Astrocyte of the cerebellum (primary cell): ENCODE results near the gene SH3BP4.

Experiments used
- DNase-seq: peaks from one replicate; pipeline ENCODE4 v3.0.0-alpha.2; 2011; ENCODE audit warnings: low read depth
- H3K4me3 ChIP-seq: 2 replicates; pipeline ENCODE4 v1.5.1; 2011; ENCODE audit warnings: mild to moderate bottlenecking, low read depth, low read length, moderate library complexity
- in situ Hi-C: cut with HindIII; loops from 2 replicates; pipeline ENCODE4 v1.10.0; 2017; ENCODE audit warnings: low sequenced_read_pairs
- TF ChIP-seq, protein P1 (sequence below): IDR thresholded peaks from 2 replicates; pipeline ENCODE4 v1.5.1; 2012; ENCODE audit warnings: low read length, low read depth, moderate library complexity, mild to moderate bottlenecking; ENCODE audit errors: missing control alignments

SH3BP4 gene

GRCh38 chr2:235077046-235077445 is 125.2 kb downstream of the SH3BP4 start:
- in situ Hi-C loops, result no loop called here
- DNase-seq, result no peak
- no peak overlapping the region for H3K4me3 ChIP-seq
- TF ChIP-seq, protein P1, sequence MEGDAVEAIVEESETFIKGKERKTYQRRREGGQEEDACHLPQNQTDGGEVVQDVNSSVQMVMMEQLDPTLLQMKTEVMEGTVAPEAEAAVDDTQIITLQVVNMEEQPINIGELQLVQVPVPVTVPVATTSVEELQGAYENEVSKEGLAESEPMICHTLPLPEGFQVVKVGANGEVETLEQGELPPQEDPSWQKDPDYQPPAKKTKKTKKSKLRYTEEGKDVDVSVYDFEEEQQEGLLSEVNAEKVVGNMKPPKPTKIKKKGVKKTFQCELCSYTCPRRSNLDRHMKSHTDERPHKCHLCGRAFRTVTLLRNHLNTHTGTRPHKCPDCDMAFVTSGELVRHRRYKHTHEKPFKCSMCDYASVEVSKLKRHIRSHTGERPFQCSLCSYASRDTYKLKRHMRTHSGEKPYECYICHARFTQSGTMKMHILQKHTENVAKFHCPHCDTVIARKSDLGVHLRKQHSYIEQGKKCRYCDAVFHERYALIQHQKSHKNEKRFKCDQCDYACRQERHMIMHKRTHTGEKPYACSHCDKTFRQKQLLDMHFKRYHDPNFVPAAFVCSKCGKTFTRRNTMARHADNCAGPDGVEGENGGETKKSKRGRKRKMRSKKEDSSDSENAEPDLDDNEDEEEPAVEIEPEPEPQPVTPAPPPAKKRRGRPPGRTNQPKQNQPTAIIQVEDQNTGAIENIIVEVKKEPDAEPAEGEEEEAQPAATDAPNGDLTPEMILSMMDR, result no peak

- TF ChIP-seq, protein P1, result no peak
- no peak overlapping the region for H3K4me3 ChIP-seq
- no peak for DNase-seq
- in situ Hi-C loops, result no loop called here
Measured at GRCh38 chr2:235078182-235078581, 126.4 kb downstream of the SH3BP4 start.

GRCh38 chr2:235078914-235079472 is 127.2 kb downstream of the SH3BP4 start:
- in situ Hi-C loops, result no loop called here
- DNase-seq, result no peak
- TF ChIP-seq, protein P1, result no peak
- H3K4me3 ChIP-seq, result no peak overlapping the region

DNA sequence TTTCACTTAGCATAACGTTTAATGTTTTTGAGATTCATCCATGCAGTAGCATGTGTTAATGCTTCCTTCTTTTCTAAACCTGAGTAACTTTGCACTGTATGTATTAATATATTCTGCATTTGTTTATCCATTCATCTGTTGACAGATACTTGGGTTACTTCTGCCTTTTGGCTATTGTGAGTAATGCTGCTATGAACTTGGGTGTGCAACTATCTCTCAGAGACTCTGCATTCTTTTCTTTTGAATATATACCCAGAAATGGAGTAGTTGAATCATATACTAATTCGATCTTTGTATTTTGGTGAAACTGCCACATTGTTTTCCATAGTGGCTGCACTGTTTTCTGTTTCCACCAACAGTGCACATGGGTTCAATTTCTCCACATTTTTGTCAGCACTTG is 128.3 kb downstream of the SH3BP4 start:
- in situ Hi-C loops, result no loop called here
- TF ChIP-seq, protein P1, result no peak
- no peak for DNase-seq
- H3K4me3 ChIP-seq, result no peak overlapping the region

DNA sequence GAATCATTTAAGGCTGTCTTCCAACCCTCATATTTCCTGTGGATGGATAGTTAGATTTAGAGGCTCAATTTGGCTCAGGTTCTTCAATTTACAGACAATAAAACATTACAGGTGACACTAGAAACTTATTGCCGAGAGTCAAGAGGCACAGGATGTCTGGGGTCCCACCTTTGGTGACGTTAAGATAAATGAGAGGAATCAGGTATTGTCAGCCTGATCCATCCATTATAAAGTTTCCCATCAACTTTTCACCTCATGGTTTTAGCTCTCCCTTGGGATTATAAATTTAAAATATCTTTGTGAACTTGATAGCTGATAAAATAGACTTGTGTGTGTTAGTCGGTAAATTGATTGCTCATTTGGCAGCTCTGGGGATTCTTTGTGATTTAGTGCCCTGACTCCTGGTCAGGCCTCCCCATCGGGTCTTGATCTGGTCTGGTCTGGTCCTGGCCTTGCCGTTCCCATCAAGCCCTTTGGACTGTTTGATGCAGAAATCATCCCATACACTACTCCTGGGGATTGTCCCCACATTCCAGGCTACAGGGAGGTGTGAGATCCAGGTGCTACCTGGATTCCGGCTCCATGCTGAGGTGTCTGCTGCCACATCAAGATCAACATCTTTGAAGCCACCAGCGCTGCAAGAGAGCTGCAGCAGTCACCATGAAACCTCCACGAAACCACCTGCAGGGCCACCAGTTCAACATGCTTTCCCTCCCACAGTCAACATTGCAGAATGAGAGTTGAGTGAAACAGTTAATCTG is 130.9 kb downstream of the SH3BP4 start:
- H3K4me3 ChIP-seq, result no peak overlapping the region
- in situ Hi-C loops, result no loop called here
- TF ChIP-seq, protein P1, result no peak
- DNase-seq, result no peak

DNA sequence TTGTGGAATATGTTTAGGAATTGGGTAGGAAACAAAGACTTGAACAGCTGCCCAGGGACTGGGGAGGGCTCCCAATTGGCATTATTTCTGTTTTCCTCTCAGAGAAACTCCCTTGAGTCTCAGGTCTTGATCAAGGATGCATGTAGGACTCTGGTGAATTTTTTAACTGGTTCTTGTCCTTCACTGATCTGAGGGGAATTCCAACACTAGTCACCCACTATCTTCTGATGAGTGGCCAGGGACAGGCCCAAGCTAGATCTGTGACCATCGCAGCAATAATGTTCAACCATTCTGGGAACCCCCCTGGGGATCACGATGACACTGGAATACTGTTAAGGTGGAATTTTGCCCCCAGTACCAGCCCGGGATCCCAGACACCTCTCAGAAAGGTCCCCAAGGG is 132.0 kb downstream of the SH3BP4 start:
- H3K4me3 ChIP-seq, result no peak overlapping the region
- in situ Hi-C loops, result no loop called here
- DNase-seq, result no peak
- TF ChIP-seq, protein P1, result no peak
